ENCODE data around the gene SSX1.
"Not testable (repeated sequence)": the region's sequence is repeated elsewhere in the genome, so short reads cannot be mapped to it uniquely, and the experiment has no call there.

Gene SSX1
- total RNA-seq: 0 reads per million in 4 donors

- DNase-seq: not testable (repeated sequence)
These were observed at the start of gene SSX1 for GRCh38 chrX:48255062-48255796. SSX1 (plus strand) TSS chrX:48255392; CDS start chrX:48257242, 1,850 bp downstream.

- not testable (repeated sequence) for DNase-seq
These were observed 40.9 kb upstream of the SSX1 start for GRCh38 chrX:48214341-48214740.

GRCh38 chrX:48224196-48224595 is 31.0 kb upstream of the SSX1 start:
- DNase-seq: not testable (repeated sequence)

GRCh38 chrX:48252945-48253344 is 2.2 kb upstream of the SSX1 start:
- DNase-seq: not testable (repeated sequence)

DNA sequence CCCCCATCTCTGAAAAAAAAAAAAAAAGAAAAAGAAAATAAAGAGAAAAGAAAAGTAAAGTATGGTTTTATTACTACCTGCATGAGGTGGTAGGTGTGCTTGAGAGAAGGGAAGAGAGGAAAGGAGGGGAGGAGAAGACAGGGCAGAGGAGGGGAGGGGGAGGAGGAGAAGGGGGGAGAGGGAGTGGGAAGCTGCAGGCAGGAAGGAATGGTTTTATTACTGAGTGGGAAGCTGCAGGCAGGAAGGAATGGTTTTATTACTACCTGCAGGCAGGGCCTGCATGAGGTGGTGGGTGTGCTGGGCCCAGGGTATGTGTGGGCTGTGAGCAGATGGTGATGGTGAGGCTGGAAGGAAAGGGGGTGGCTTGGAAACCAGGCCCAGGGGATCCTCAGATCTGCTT is 19.2 kb downstream of the SSX1 start:
- DNase-seq: not testable (repeated sequence)

- DNase-seq: no peak
These were observed 23.8 kb downstream of the SSX1 start for GRCh38 chrX:48278958-48279357.

- DNase-seq: not testable (repeated sequence)
These were observed 25.5 kb downstream of the SSX1 start for GRCh38 chrX:48280729-48281128.

GRCh38 chrX:48306175-48306574 is 51.0 kb downstream of the SSX1 start:
- no peak for DNase-seq

DNA sequence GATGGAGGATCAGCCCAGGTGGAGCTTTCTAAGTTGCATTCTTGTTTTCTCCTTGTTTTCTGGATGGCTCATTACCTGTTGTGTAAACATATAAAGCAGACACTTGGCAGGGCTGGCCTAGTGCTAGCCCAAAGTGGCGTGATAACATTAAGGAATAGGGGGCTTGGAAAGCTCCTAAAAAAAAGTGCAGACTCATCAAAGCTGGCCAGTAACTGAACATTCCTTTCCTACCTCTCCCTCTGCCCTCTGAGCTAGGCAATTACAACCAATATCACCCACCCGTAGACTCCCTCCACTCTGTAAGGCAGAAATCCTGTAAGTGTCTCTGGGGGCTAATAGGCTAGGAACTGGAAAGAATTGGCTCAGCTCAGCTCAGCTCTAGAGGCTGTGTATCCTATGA is 58.8 kb downstream of the SSX1 start:
- not testable (repeated sequence) for DNase-seq
